Measurements from ENCODE around the gene CT45A6.
"Not testable (repeated sequence)": the region's sequence is repeated elsewhere in the genome, so short reads cannot be mapped to it uniquely, and the experiment has no call there.

The CT45A6 gene

GRCh38 chrX:135802687-135803086 lies at the start of gene CT45A6:
TSS of gene CT45A6 (minus strand) at chrX:135802787. CDS start at chrX:135798993, 3,794 bp downstream.
- DNase-seq (ENCODE audit: low read depth, low spot score): not testable (repeated sequence)

- DNase-seq (ENCODE audit: low read depth, low spot score): not testable (repeated sequence)
These were observed 34.6 kb upstream of the CT45A6 start, which contains the start of gene CT45A7 for GRCh38 chrX:135837180-135837579. TSS of gene CT45A7 (minus strand) at chrX:135837280. CDS start at chrX:135833533, 3,747 bp downstream.

GRCh38 chrX:135819912-135820311 lies 17.3 kb upstream of the CT45A6 start, which contains the start of gene CT45A2:
TSS of gene CT45A2 (minus strand) at chrX:135820012. CDS start at chrX:135816265, 3,747 bp downstream.
- not testable (repeated sequence) for DNase-seq (ENCODE audit: low read depth, low spot score)

- DNase-seq (ENCODE audit: low read depth, low spot score): not testable (repeated sequence)
These were observed 17.2 kb downstream of the CT45A6 start, which contains the start of gene CT45A5 for GRCh38 chrX:135785403-135785802. TSS of gene CT45A5 (minus strand) at chrX:135785503. CDS start at chrX:135781729, 3,774 bp downstream.

- DNase-seq (ENCODE audit: low read depth, low spot score): not testable (repeated sequence)
These were observed 34.5 kb downstream of the CT45A6 start, which contains the start of gene CT45A3 for GRCh38 chrX:135768091-135768490. TSS of gene CT45A3 (minus strand) at chrX:135768191. CDS start at chrX:135764444, 3,747 bp downstream.

- DNase-seq (ENCODE audit: low read depth, low spot score): not testable (repeated sequence)
These were observed 57.8 kb downstream of the CT45A6 start for GRCh38 chrX:135744739-135745138.

All from activated naive CD8-positive, alpha-beta T cell treated with anti-CD3 and anti-CD28 coated beads, Interleukin-2, amount 50 U/mL, for 16 hours (primary cell).